SK-N-SH (cell line): ENCODE measurements around the gene EEF1A2. TPM values are rescaled to one million over a fixed set of nuclear protein-coding genes. Genes with fewer than 3 reads are reported as not detected.

Source experiments
- CTCF ChIA-PET: fragments of 300-600, 350-600 bp; formaldehyde crosslinking; extraction: SDS; loops from one replicate; lab custom pipeline; 2021; lab: Yijun Ruan, JAX
- POLR2A ChIA-PET: fragments of 350-600 bp; sonication (Branson Sonifier 250); formaldehyde crosslinking; extraction: SDS; loops from one replicate; lab custom pipeline; 2020; ENCODE audit warnings: antibody characterized with exemption, inconsistent platforms; lab: Yijun Ruan, JAX
- DNase-seq: peaks from one replicate; pipeline ENCODE4 v3.0.0; 2012
- H2AFZ ChIP-seq: fragments of 200-600 bp; sonication (generic); 2 replicates; pipeline ENCODE4 v1.8.1; 2016; ENCODE audit warnings: antibody characterized with exemption, mild to moderate bottlenecking, low read depth
- H3F3A ChIP-seq: fragments of 200-600 bp; sonication (generic); replicated peaks from 2 replicates; pipeline ENCODE3; 2016; ENCODE audit warnings: antibody characterized with exemption, mild to moderate bottlenecking; ENCODE audit not compliant: insufficient read depth
- H3K27ac ChIP-seq, 2 experiments: fragments of 200-500 bp in 1 of 2; fragments of 200-600 bp in 1 of 2; sonication (Bioruptor generic) in 1 of 2; sonication (generic), shearing (Covaris generic) in 1 of 2; 2 replicates each; pipeline versions ENCODE4 v1.5.1 to v1.6.1; 2014 to 2016; ENCODE audit warnings: low read depth in 2 of 2, inconsistent platforms in 1 of 2, low read length in 1 of 2, mild to moderate bottlenecking in 1 of 2, mixed read lengths in 1 of 2
- H3K27me3 ChIP-seq: fragments of 200-600 bp; sonication (generic), shearing (Covaris generic); 2 replicates; pipeline ENCODE4 v1.6.1; 2016; ENCODE audit warnings: mixed run types; ENCODE audit not compliant: insufficient read depth
- H3K36me3 ChIP-seq, 2 experiments: fragments of 200-500 bp in 1 of 2; fragments of 200-600 bp in 1 of 2; sonication (Bioruptor generic) in 1 of 2; sonication (generic) in 1 of 2; replicated peaks in 1 of 2; 2 replicates each; pipeline versions ENCODE3 to v1.5.1; 2014 to 2016; ENCODE audit warnings: low read length in 1 of 2, mild to moderate bottlenecking in 1 of 2; ENCODE audit not compliant: insufficient read depth in 2 of 2, control insufficient read depth in 1 of 2
- H3K4me1 ChIP-seq, 2 experiments: fragments of 200-500 bp in 1 of 2; fragments of 200-600 bp in 1 of 2; sonication (Bioruptor generic) in 1 of 2; sonication (generic), shearing (Covaris generic) in 1 of 2; 2 replicates each; pipeline versions ENCODE4 v1.5.1 to v1.6.1; 2014 to 2016; ENCODE audit warnings: low read depth in 1 of 2, low read length in 1 of 2, mixed run types in 1 of 2; ENCODE audit not compliant: insufficient read depth in 2 of 2, control insufficient read depth in 1 of 2
- H3K4me2 ChIP-seq: fragments of 200-600 bp; sonication (generic), shearing (Covaris generic); 2 replicates; pipeline ENCODE4 v1.6.1; 2017; ENCODE audit warnings: mixed run types
- H3K4me3 ChIP-seq, 2 experiments: fragments of 200-500 bp in 1 of 2; fragments of 200-600 bp in 1 of 2; sonication (Bioruptor generic) in 1 of 2; sonication (generic), shearing (Covaris generic) in 1 of 2; 2 replicates each; pipeline versions ENCODE4 v1.5.1 to v1.8.1; 2014 to 2016; ENCODE audit warnings: low read depth in 2 of 2, inconsistent platforms in 1 of 2, low read length in 1 of 2, mild to moderate bottlenecking in 1 of 2, mixed read lengths in 1 of 2, moderate library complexity in 1 of 2
- H3K79me2 ChIP-seq: fragments of 200-600 bp; sonication (generic); 2 replicates; pipeline ENCODE4 v1.8.1; 2017; ENCODE audit warnings: mild to moderate bottlenecking; ENCODE audit not compliant: insufficient read depth
- H3K9ac ChIP-seq: fragments of 200-600 bp; sonication (generic); 2 replicates; pipeline ENCODE4 v1.6.1; 2017; ENCODE audit warnings: mixed run types
- H3K9me2 ChIP-seq: fragments of 200-600 bp; sonication (generic); 2 replicates; pipeline ENCODE4 v1.6.1; 2017; ENCODE audit warnings: mixed run types
- H3K9me3 ChIP-seq: fragments of 200-600 bp; sonication (generic); 2 replicates; pipeline ENCODE4 v1.6.1; 2017; ENCODE audit warnings: mixed run types, mild to moderate bottlenecking, moderate library complexity
- H4K20me1 ChIP-seq: fragments of 200-600 bp; sonication (generic); 2 replicates; pipeline ENCODE4 v1.6.1; 2017; ENCODE audit warnings: mild to moderate bottlenecking, mixed run types; ENCODE audit not compliant: insufficient read depth
- ELF1 ChIP-seq: IDR thresholded peaks from 2 replicates; pipeline ENCODE4 v1.4.0; 2012
- EP300 ChIP-seq, 2 experiments: IDR thresholded peaks; 2 replicates each; pipeline versions ENCODE4 v1.4.0 to v1.6.1; 2012; ENCODE audit warnings: borderline replicate concordance in 1 of 2, low read depth in 1 of 2, low read length in 1 of 2
- FOSL2 ChIP-seq: IDR thresholded peaks from 2 replicates; pipeline ENCODE4 v1.4.0; 2012; ENCODE audit warnings: low read depth, mild to moderate bottlenecking, moderate library complexity, borderline replicate concordance
- MEF2A ChIP-seq: IDR thresholded peaks from 2 replicates; pipeline ENCODE4 v1.4.0; 2012; ENCODE audit warnings: low read depth, borderline replicate concordance
- NFIC ChIP-seq: IDR thresholded peaks from 2 replicates; pipeline ENCODE4 v1.4.0; 2012; ENCODE audit warnings: borderline replicate concordance
- RAD21 ChIP-seq: IDR thresholded peaks from 2 replicates; pipeline ENCODE4 v1.6.1; 2012; ENCODE audit warnings: mild to moderate bottlenecking, low read length
- RCOR1 ChIP-seq: fragments of 150-350 bp; IDR thresholded peaks from 2 replicates; pipeline ENCODE4 v1.6.1; 2017; ENCODE audit warnings: antibody characterized with exemption, low read length
- RFX5 ChIP-seq: IDR thresholded peaks from 2 replicates; pipeline ENCODE4 v1.6.1; 2012; ENCODE audit warnings: mild to moderate bottlenecking, improper control_type of control experiment, low read length
- SIN3A ChIP-seq: IDR thresholded peaks from 2 replicates; pipeline ENCODE4 v1.6.1; 2012; ENCODE audit warnings: low read depth, mild to moderate bottlenecking, low read length, moderate library complexity, borderline replicate concordance
- SMC3 ChIP-seq: IDR thresholded peaks from 2 replicates; pipeline ENCODE4 v1.6.1; 2012; ENCODE audit warnings: low read depth, low read length, improper control_type of control experiment
- TEAD4 ChIP-seq: IDR thresholded peaks from 2 replicates; pipeline ENCODE4 v1.4.0; 2012; ENCODE audit warnings: mild to moderate bottlenecking, borderline replicate concordance; ENCODE audit not compliant: insufficient read depth
- ZBTB33 ChIP-seq: IDR thresholded peaks from 2 replicates; pipeline ENCODE4 v1.4.0; 2012; ENCODE audit warnings: low read depth, borderline replicate concordance
- WGBS: methylation state at CpG from one replicate; pipeline ENCODE4 v1.1.6; 2017; ENCODE audit warnings: low lambda C conversion rate; 5-methylcytosine and 5-hydroxymethylcytosine counted together
- polyA plus RNA-seq, 3 experiments: library from polyadenylated mRNA; depleted of rRNA; stranded (reverse); fragments of >200 nt; gene quantifications; 2 replicates each; pipeline ENCODE4 v1.2.3, GENCODE V29; 2012
- TF ChIP-seq, protein P1 (sequence below): fragments of 200-600 bp; sonication (generic); IDR thresholded peaks from 2 replicates; pipeline ENCODE4 v1.6.1; 2017; ENCODE audit warnings: antibody characterized with exemption, mild to moderate bottlenecking, moderate library complexity

EEF1A2 gene
- polyA plus RNA-seq, 1 of the 3 experiments (the other 2 are of a cell fraction) = 16.5 TPM

- Histone ChIP-seq H3K79me2 (no peaks in the 10 kb centered on the region), H3K9me3 (no peaks in the 10 kb centered on the region), H3F3A (no peaks in the 10 kb centered on the region), H3K27me3 (no peaks in the 10 kb centered on the region), H3K4me3 (no peak overlapping the region), H3K4me2 (no peak overlapping the region), H4K20me1 (no peaks in the 10 kb centered on the region), H3K36me3 (no peaks in the 10 kb centered on the region), H2AFZ (no peak overlapping the region), H3K9ac (no peak overlapping the region), H3K27ac (no peak overlapping the region), H3K9me2 (no peaks in the 10 kb centered on the region), H3K4me1 (peaks cover 0 to 14% of the 10 kb centered on the region in 2 experiments; a peak in 1 of 4 replicates)
- TF ChIP-seq EP300 (IDR thresholded peaks at IDR 0.05; ENCODE audit: borderline replicate concordance in 1 of 2, low read depth in 1 of 2, low read length in 1 of 2) (no peak), MEF2A (no peak), RAD21 (no peak), RCOR1 (no peak)
- CTCF ChIA-PET = interaction anchor here (2.0 kb wide), 2 partner anchors 11 to 14 kb away, joined by 5 to 9 read pairs; partner anchors contain the start of gene PPDPF
- POLR2A ChIA-PET = interaction anchor here (0.7 kb wide), 1 partner anchor 54 kb away, joined by 6 read pairs; no protein-coding TSS in a partner anchor
- no peak for DNase-seq
- 67% methylated on average over 5 of the region's 30 CpGs for WGBS
Observed at GRCh38 chr20:63507083-63507743, 8.3 kb upstream of the EEF1A2 start.

- POLR2A ChIA-PET = no interaction called here
- H3K79me2 ChIP-seq = no peaks in the 10 kb centered on the region
- TF ChIP-seq SIN3A (no peak), ELF1 (no peak), SMC3 (no peak)
- TF ChIP-seq, protein P1, sequence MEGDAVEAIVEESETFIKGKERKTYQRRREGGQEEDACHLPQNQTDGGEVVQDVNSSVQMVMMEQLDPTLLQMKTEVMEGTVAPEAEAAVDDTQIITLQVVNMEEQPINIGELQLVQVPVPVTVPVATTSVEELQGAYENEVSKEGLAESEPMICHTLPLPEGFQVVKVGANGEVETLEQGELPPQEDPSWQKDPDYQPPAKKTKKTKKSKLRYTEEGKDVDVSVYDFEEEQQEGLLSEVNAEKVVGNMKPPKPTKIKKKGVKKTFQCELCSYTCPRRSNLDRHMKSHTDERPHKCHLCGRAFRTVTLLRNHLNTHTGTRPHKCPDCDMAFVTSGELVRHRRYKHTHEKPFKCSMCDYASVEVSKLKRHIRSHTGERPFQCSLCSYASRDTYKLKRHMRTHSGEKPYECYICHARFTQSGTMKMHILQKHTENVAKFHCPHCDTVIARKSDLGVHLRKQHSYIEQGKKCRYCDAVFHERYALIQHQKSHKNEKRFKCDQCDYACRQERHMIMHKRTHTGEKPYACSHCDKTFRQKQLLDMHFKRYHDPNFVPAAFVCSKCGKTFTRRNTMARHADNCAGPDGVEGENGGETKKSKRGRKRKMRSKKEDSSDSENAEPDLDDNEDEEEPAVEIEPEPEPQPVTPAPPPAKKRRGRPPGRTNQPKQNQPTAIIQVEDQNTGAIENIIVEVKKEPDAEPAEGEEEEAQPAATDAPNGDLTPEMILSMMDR = no peak
- TF ChIP-seq, all 33 proteins: peak for 0
- Histone ChIP-seq H3K4me3 (no peak overlapping the region), H3K4me2 (no peak overlapping the region), H4K20me1 (no peaks in the 10 kb centered on the region), H2AFZ (no peak overlapping the region), H3K36me3 (no peaks in the 10 kb centered on the region), H3K27me3 (no peaks in the 10 kb centered on the region), H3K9me3 (no peaks in the 10 kb centered on the region), H3K9ac (no peak overlapping the region), H3F3A (peaks cover 7% of the 10 kb centered on the region), H3K4me1 (peaks cover 0 to 21% of the 10 kb centered on the region in 2 experiments; a peak in 1 of 4 replicates), H3K9me2 (no peaks in the 10 kb centered on the region), H3K27ac (no peak overlapping the region)
- 82% methylated on average over 11 of the region's 12 CpGs for WGBS
- CTCF ChIA-PET = interaction anchor here (0.6 to 2.6 kb wide), 2 partner anchors 9 to 23 kb away, joined by 3 to 13 read pairs; no protein-coding TSS in a partner anchor
- no peak for DNase-seq
Observed at GRCh38 chr20:63505723-63506122, 6.8 kb upstream of the EEF1A2 start.

DNA sequence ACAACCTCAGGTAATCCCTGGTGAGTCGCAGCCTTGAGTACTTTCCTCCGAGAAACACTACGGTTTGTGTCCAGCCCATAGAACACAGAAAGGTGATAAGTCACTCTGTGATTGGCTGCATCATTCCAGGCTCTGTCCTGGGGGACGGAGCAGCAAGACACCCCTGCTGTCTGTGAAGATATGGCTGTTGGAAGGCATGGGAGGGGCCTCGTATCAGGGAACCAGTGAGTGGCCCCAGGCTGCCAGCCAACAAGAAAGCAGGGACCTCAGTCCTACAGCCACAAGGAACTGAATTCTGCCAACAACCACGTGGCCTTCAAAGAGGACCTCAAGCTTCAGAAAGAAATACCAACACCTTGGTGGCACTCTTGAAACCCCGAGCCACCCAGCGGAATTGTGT is 6.4 kb upstream of the EEF1A2 start:
- no peak overlapping the region for H2AFZ ChIP-seq
- no peak for DNase-seq
- no peak overlapping the region for H3K4me2 ChIP-seq
- H3K9ac ChIP-seq = no peak overlapping the region
- no peaks in the 10 kb centered on the region for H3K79me2 ChIP-seq
- no peaks in the 10 kb centered on the region for H4K20me1 ChIP-seq
- peaks cover 7% of the 10 kb centered on the region for H3F3A ChIP-seq
- CTCF ChIA-PET = interaction anchor here (0.9 to 2.6 kb wide), 2 partner anchors 9 to 28 kb away, joined by 3 to 13 read pairs; no protein-coding TSS in a partner anchor
- POLR2A ChIA-PET = no interaction called here
- H3K4me1 ChIP-seq = peaks cover 0 to 21% of the 10 kb centered on the region in 2 experiments; a peak in 1 of 4 replicates
- H3K9me2 ChIP-seq = no peaks in the 10 kb centered on the region
- H3K4me3 ChIP-seq = no peak overlapping the region
- no peaks in the 10 kb centered on the region for H3K9me3 ChIP-seq
- H3K27me3 ChIP-seq = no peaks in the 10 kb centered on the region
- H3K27ac ChIP-seq = no peak overlapping the region
- 60% methylated on average over 8 of the region's 8 CpGs for WGBS
- TF ChIP-seq TEAD4 (no peak), RFX5 (no peak), RAD21 (no peak), NFIC (no peak), SIN3A (no peak), ZBTB33 (no peak), FOSL2 (no peak)
- H3K36me3 ChIP-seq = no peaks in the 10 kb centered on the region
